ENCODE measurements around the gene SLC16A10. TPM values are rescaled to one million over a fixed set of nuclear protein-coding genes. Genes with fewer than 3 reads are reported as not detected.

SLC16A10 gene
- 1 to 10 TPM in 2 of 4 donors, under 1 TPM in 1, not detected in 1; under 0.01 to 3.8 (median 1.2) TPM for total RNA-seq

- no peaks in the 10 kb centered on the region for H3K36me3 ChIP-seq
- intact Hi-C loops (cut with DNase I; ENCODE audit: low total_unique reads): no loop called here
- no peak for TF ChIP-seq CTCF (IDR thresholded peaks at IDR 0.05)
- TF ChIP-seq POLR2A (IDR thresholded peaks at IDR 0.05): peak; percentile 10 to 29
- DNase-seq: peak; percentile 45
- H3K27ac ChIP-seq: no peak within 1 kb of the TSS
- peak within 1 kb of the TSS; percentile 15 to 57 for H3K4me3 ChIP-seq
- H3K27me3 ChIP-seq: peaks cover 0 to 23% of the 10 kb centered on the region in 2 donors
- H3K9me3 ChIP-seq: no peaks in the 10 kb centered on the region
- peaks cover 0 to 5% of the 10 kb centered on the region in 2 donors for H3K4me1 ChIP-seq
Measured at GRCh38 chr6:111087106-111087835, at the start of gene SLC16A10. SLC16A10 (plus strand) TSS chr6:111087503; CDS start chr6:111087753, 250 bp downstream.

- Histone ChIP-seq H3K4me3 (no peak overlapping the region), H3K4me1 (no peaks in the 10 kb centered on the region), H3K27ac (no peak overlapping the region), H3K36me3 (no peaks in the 10 kb centered on the region), H3K27me3 (no peaks in the 10 kb centered on the region), H3K9me3 (no peaks in the 10 kb centered on the region)
- DNase-seq: no peak
- no peak for TF ChIP-seq CTCF (IDR thresholded peaks at IDR 0.05)
- TF ChIP-seq POLR2A (IDR thresholded peaks at IDR 0.05): no peak
- intact Hi-C loops (cut with DNase I; ENCODE audit: low total_unique reads): no loop called here
Measured at GRCh38 chr6:111038534-111039252, 48.6 kb upstream of the SLC16A10 start.

- no peaks in the 10 kb centered on the region for H3K36me3 ChIP-seq
- H3K27me3 ChIP-seq: no peaks in the 10 kb centered on the region
- H3K27ac ChIP-seq: no peak overlapping the region
- no peak for DNase-seq
- intact Hi-C loops (cut with DNase I; ENCODE audit: low total_unique reads): no loop called here
- no peak overlapping the region for H3K4me3 ChIP-seq
- H3K9me3 ChIP-seq: no peaks in the 10 kb centered on the region
- H3K4me1 ChIP-seq: no peaks in the 10 kb centered on the region
- no peak for TF ChIP-seq POLR2A (IDR thresholded peaks at IDR 0.05)
- no peak for TF ChIP-seq CTCF (IDR thresholded peaks at IDR 0.05)
Measured at GRCh38 chr6:111041917-111042316, 45.4 kb upstream of the SLC16A10 start.

- TF ChIP-seq POLR2A (IDR thresholded peaks at IDR 0.05) (no peak), CTCF (IDR thresholded peaks at IDR 0.05) (no peak)
- no peaks in the 10 kb centered on the region for H3K4me1 ChIP-seq
- no peak overlapping the region for H3K4me3 ChIP-seq
- H3K9me3 ChIP-seq: no peaks in the 10 kb centered on the region
- no peak overlapping the region for H3K27ac ChIP-seq
- intact Hi-C loops (cut with DNase I; ENCODE audit: low total_unique reads): no loop called here
- no peaks in the 10 kb centered on the region for H3K36me3 ChIP-seq
- no peaks in the 10 kb centered on the region for H3K27me3 ChIP-seq
- DNase-seq: no peak
Measured at GRCh38 chr6:111047244-111047643, 40.1 kb upstream of the SLC16A10 start.
